AG04450 (cell line): ENCODE data around the gene ANTXRL. TPM values are rescaled to one million over a fixed set of nuclear protein-coding genes. Genes with fewer than 3 reads are reported as not detected.

ENCODE experiments used
- CTCF ChIA-PET: fragments of 300-600, 350-600 bp; formaldehyde crosslinking; extraction: SDS; loops from one replicate; lab custom pipeline; 2022; ENCODE audit warnings: antibody characterized with exemption, inconsistent platforms; lab: Charles Lee
- POLR2A ChIA-PET: fragments of 350-600 bp; formaldehyde crosslinking; extraction: SDS; loops from one replicate; lab custom pipeline; 2021; ENCODE audit warnings: antibody characterized with exemption, inconsistent platforms; lab: Yijun Ruan, JAX
- DNase-seq: peaks from one replicate; pipeline ENCODE4 v3.0.0-alpha.2; 2011; ENCODE audit warnings: low read depth, low spot score
- H3K27ac ChIP-seq: one replicate; pipeline ENCODE4 v1.5.1; 2012; ENCODE audit warnings: low read depth, low read length, control low read depth
- H3K27me3 ChIP-seq: one replicate; pipeline ENCODE4 v1.6.0; 2012; ENCODE audit warnings: low read length; ENCODE audit not compliant: control insufficient read depth, insufficient read depth
- H3K4me3 ChIP-seq: 2 replicates; pipeline ENCODE4 v1.5.1; 2011; ENCODE audit warnings: mild to moderate bottlenecking, low read depth, low read length, control low read depth
- H3K9me3 ChIP-seq: 2 replicates; pipeline ENCODE4 v1.5.1; 2012; ENCODE audit warnings: low read length; ENCODE audit not compliant: control insufficient read depth, insufficient read depth
- polyA plus RNA-seq: library from polyadenylated mRNA; depleted of rRNA; stranded (reverse); fragments of >200 nt; gene quantifications from 2 replicates; pipeline ENCODE4 v1.2.3, GENCODE V29; 2011
- TF ChIP-seq, protein P1 (sequence below): IDR thresholded peaks from 2 replicates; pipeline ENCODE4 v1.5.1; 2011; ENCODE audit warnings: low read depth, low read length, control low read depth, inconsistent platforms

Gene ANTXRL
- polyA plus RNA-seq, 1 experiment = not detected

DNA sequence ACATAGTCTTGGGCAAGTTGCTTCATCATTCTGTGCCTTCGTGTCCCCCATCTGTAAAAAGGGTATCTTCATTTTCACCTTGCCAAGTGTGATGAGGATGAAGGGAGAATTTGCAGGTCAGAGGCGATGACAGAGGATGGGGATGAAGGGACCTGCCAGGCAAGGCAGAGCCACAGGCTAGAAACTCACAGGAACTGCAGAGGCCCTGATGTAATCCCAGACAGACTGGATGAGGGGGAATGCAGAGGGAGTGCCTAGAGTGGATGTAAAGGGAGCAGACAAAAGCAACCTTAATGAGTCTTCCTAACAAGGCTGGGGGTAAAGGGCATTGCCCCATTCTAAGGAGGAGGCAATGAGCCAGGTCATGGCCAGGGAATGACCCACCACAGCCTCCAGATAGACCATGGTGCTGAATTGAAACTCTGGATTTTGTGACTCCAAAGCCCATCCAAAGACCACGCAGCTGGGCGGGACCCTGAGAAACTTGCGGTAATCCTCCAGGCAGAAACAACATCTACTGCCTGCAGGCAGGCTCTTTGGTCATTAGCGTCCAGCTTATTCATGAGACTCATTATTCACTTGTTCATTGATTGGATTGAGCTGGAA is 1.9 kb downstream of the ANTXRL start:
- no peak for DNase-seq
- TF ChIP-seq, protein P1, sequence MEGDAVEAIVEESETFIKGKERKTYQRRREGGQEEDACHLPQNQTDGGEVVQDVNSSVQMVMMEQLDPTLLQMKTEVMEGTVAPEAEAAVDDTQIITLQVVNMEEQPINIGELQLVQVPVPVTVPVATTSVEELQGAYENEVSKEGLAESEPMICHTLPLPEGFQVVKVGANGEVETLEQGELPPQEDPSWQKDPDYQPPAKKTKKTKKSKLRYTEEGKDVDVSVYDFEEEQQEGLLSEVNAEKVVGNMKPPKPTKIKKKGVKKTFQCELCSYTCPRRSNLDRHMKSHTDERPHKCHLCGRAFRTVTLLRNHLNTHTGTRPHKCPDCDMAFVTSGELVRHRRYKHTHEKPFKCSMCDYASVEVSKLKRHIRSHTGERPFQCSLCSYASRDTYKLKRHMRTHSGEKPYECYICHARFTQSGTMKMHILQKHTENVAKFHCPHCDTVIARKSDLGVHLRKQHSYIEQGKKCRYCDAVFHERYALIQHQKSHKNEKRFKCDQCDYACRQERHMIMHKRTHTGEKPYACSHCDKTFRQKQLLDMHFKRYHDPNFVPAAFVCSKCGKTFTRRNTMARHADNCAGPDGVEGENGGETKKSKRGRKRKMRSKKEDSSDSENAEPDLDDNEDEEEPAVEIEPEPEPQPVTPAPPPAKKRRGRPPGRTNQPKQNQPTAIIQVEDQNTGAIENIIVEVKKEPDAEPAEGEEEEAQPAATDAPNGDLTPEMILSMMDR = no peak
- no peaks in the 10 kb centered on the region for H3K9me3 ChIP-seq
- H3K27ac ChIP-seq = no peak overlapping the region
- peaks cover 2% of the 10 kb centered on the region for H3K27me3 ChIP-seq
- no peak overlapping the region for H3K4me3 ChIP-seq
- ChIA-PET CTCF (no interaction called here), POLR2A (no interaction called here)

DNA sequence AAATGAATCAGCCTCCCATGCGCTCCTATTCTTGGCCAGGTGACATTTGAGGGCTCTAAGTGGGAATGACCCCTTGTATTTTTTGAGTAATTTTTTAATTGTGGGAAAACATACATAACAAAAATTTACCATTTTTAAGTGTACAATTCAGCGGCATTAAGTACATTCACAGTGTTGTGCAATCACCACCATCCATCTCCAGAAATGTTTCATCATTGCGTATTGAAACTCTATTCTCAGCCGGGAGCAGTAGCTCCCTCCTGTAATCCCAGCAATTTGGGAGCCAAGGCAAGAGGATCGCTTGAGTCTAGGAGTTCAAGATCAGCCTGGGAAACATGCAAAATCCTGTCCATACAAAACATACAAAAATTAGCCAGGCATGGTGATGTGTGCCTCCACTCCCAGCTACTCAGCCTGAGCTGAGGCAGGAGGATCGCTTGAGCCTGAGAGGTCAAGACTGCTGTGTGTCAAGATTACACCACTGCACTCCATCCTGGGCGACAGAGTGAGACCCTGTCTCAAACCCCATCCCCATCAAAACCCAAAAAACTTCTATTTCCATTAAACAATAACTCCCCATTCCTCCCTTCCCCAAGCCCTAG is 2.5 kb downstream of the ANTXRL start:
- Histone ChIP-seq H3K4me3 (no peak overlapping the region), H3K27ac (no peak overlapping the region), H3K9me3 (no peaks in the 10 kb centered on the region), H3K27me3 (no peaks in the 10 kb centered on the region)
- POLR2A ChIA-PET = no interaction called here
- TF ChIP-seq, protein P1 = no peak
- DNase-seq = no peak
- CTCF ChIA-PET = no interaction called here

DNA sequence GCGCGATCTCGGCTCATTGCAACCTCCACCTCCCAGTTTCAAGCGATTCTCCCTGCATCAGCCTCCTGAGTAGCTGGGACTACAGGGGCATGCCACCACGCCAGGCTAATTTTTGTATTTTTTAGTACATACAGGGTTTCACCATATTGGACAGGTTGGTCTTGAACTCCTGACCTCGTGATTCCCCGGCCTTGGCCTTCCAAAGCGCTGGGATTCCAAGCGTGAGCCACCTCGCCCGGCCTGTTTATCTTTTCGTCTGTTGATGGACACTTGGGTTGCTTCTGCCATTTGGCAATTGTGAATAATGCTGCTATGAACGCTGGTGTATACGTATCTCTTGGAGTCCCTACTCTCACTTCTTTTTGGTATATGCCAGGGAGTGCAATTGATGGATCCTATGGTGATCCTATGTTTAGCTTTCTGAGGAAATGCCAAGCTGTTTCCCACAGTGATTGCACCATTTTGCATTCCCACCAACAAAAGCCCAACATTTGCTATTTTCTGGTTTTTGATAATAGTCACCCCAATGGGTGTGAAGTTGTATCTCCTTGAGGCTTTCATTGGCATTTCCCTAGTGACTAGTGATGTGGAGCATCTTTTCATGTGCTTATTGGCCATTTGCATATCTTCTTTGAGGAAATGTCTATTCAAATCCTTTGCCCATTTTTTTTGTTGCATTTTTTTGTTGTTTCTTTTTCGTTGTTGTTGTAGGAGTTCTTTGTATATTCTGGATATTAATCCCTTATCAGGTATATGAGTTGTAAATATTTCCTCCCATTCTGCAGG is 3.5 kb downstream of the ANTXRL start:
- CTCF ChIA-PET = no interaction called here
- no peak overlapping the region for H3K27ac ChIP-seq
- no peak for DNase-seq
- no peaks in the 10 kb centered on the region for H3K9me3 ChIP-seq
- TF ChIP-seq, protein P1 = no peak
- POLR2A ChIA-PET = no interaction called here
- no peaks in the 10 kb centered on the region for H3K27me3 ChIP-seq
- H3K4me3 ChIP-seq = no peak overlapping the region

DNA sequence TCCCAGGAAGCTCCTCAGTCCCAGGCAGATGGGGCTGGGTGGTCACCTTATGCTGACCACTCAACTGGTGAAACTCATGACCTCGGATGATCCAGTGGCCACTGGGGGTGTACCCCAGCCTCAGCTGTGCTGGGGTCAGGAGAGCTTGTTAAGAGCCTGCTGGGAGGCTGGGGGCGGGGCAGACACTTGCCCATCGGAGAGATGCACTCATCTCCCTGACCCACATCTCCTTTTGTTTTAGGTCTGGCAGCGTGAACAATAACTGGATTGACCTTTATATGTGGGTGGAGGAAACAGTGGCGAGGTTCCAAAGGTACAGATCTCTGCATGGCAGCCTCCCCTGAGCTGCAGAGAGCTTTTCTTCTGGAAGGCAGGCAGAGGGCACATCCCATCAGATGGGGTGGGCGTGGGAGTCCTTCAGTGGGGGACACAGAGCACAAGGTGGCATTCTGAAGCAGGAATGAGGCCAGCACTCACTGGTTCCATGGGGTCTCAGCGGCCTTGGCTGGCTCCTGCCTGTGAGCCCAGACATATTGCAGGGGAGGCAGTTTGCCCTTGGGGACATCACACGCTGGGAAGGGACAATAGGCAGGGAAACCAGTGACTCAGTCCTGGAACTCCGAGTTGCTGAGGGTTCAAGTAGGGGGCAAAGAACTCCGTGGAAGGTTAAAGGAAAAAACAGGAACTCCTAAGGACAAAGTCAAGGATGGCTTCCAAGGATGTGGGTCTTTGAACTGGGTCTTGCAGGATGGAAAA is 5.2 kb downstream of the ANTXRL start:
- no peak for DNase-seq
- ChIA-PET POLR2A (no interaction called here), CTCF (no interaction called here)
- TF ChIP-seq, protein P1 = no peak
- H3K9me3 ChIP-seq = no peaks in the 10 kb centered on the region
- no peak overlapping the region for H3K27ac ChIP-seq
- H3K27me3 ChIP-seq = no peaks in the 10 kb centered on the region
- no peak overlapping the region for H3K4me3 ChIP-seq
